ENCODE measurements around the gene GLYAT. TPM values are rescaled to one million over a fixed set of nuclear protein-coding genes. Genes with fewer than 3 reads are reported as not detected.

The GLYAT gene
- total RNA-seq, 1 donor from 2014 or later = not detected

- Histone ChIP-seq H3K4me1 (ENCODE audit: control insufficient read depth in 3 of 3, insufficient read depth in 3 of 3, low read length in 3 of 3) (no peaks in the 10 kb centered on the region), H3K27ac (ENCODE audit: low read depth, low read length) (no peak overlapping the region), H3K9me3 (ENCODE audit: control insufficient read depth in 3 of 3, low read length in 3 of 3) (peaks cover 3 to 6% (median 5%) of the 10 kb centered on the region in 3 donors), H3K36me3 (ENCODE audit: control insufficient read depth in 3 of 3, insufficient read depth in 3 of 3, low read length in 3 of 3) (no peaks in the 10 kb centered on the region), H3K4me3 (ENCODE audit: low read length in 3 of 3) (no peak overlapping the region), H3K9ac (ENCODE audit: low read depth in 1 of 3, low read length in 3 of 3) (no peak overlapping the region), H3K27me3 (ENCODE audit: control insufficient read depth in 3 of 3, insufficient read depth in 3 of 3, low read length in 3 of 3) (peaks cover 0 to 4% (median 0%) of the 10 kb centered on the region in 3 donors)
Observed at GRCh38 chr11:58744988-58745704, 13.4 kb upstream of the GLYAT start.

GRCh38 chr11:58742981-58743880, 11.5 kb upstream of the GLYAT start:
- H3K4me1 ChIP-seq (ENCODE audit: control insufficient read depth in 3 of 3, insufficient read depth in 3 of 3, low read length in 3 of 3) = no peaks in the 10 kb centered on the region
- no peak overlapping the region for H3K27ac ChIP-seq (ENCODE audit: low read depth, low read length)
- H3K36me3 ChIP-seq (ENCODE audit: control insufficient read depth in 3 of 3, insufficient read depth in 3 of 3, low read length in 3 of 3) = no peaks in the 10 kb centered on the region
- H3K9ac ChIP-seq (ENCODE audit: low read depth in 1 of 3, low read length in 3 of 3) = no peak overlapping the region
- H3K9me3 ChIP-seq (ENCODE audit: control insufficient read depth in 3 of 3, low read length in 3 of 3) = peaks cover 0 to 9% (median 6%) of the 10 kb centered on the region in 3 donors
- H3K27me3 ChIP-seq (ENCODE audit: control insufficient read depth in 3 of 3, insufficient read depth in 3 of 3, low read length in 3 of 3) = no peaks in the 10 kb centered on the region
- no peak overlapping the region for H3K4me3 ChIP-seq (ENCODE audit: low read length in 3 of 3)

GRCh38 chr11:58742140-58742539, 10.4 kb upstream of the GLYAT start:
- no peaks in the 10 kb centered on the region for H3K4me1 ChIP-seq (ENCODE audit: control insufficient read depth in 3 of 3, insufficient read depth in 3 of 3, low read length in 3 of 3)
- peaks cover 0 to 9% (median 6%) of the 10 kb centered on the region in 3 donors for H3K9me3 ChIP-seq (ENCODE audit: control insufficient read depth in 3 of 3, low read length in 3 of 3)
- no peaks in the 10 kb centered on the region for H3K27me3 ChIP-seq (ENCODE audit: control insufficient read depth in 3 of 3, insufficient read depth in 3 of 3, low read length in 3 of 3)
- H3K4me3 ChIP-seq (ENCODE audit: low read length in 3 of 3) = no peak overlapping the region
- H3K27ac ChIP-seq (ENCODE audit: low read depth, low read length) = no peak overlapping the region
- no peak overlapping the region for H3K9ac ChIP-seq (ENCODE audit: low read depth in 1 of 3, low read length in 3 of 3)
- H3K36me3 ChIP-seq (ENCODE audit: control insufficient read depth in 3 of 3, insufficient read depth in 3 of 3, low read length in 3 of 3) = no peaks in the 10 kb centered on the region

GRCh38 chr11:58741127-58741526, 9.4 kb upstream of the GLYAT start:
- H3K9me3 ChIP-seq (ENCODE audit: control insufficient read depth in 3 of 3, low read length in 3 of 3) = peaks cover 0 to 9% (median 6%) of the 10 kb centered on the region in 3 donors
- no peak overlapping the region for H3K27ac ChIP-seq (ENCODE audit: low read depth, low read length)
- no peak overlapping the region for H3K4me3 ChIP-seq (ENCODE audit: low read length in 3 of 3)
- H3K27me3 ChIP-seq (ENCODE audit: control insufficient read depth in 3 of 3, insufficient read depth in 3 of 3, low read length in 3 of 3) = no peaks in the 10 kb centered on the region
- H3K4me1 ChIP-seq (ENCODE audit: control insufficient read depth in 3 of 3, insufficient read depth in 3 of 3, low read length in 3 of 3) = no peaks in the 10 kb centered on the region
- no peak overlapping the region for H3K9ac ChIP-seq (ENCODE audit: low read depth in 1 of 3, low read length in 3 of 3)
- H3K36me3 ChIP-seq (ENCODE audit: control insufficient read depth in 3 of 3, insufficient read depth in 3 of 3, low read length in 3 of 3) = no peaks in the 10 kb centered on the region

- no peaks in the 10 kb centered on the region for H3K36me3 ChIP-seq (ENCODE audit: control insufficient read depth in 3 of 3, insufficient read depth in 3 of 3, low read length in 3 of 3)
- H3K4me1 ChIP-seq (ENCODE audit: control insufficient read depth in 3 of 3, insufficient read depth in 3 of 3, low read length in 3 of 3) = no peaks in the 10 kb centered on the region
- H3K27me3 ChIP-seq (ENCODE audit: control insufficient read depth in 3 of 3, insufficient read depth in 3 of 3, low read length in 3 of 3) = no peaks in the 10 kb centered on the region
- H3K9me3 ChIP-seq (ENCODE audit: control insufficient read depth in 3 of 3, low read length in 3 of 3) = peaks cover 0 to 9% (median 6%) of the 10 kb centered on the region in 3 donors
- no peak overlapping the region for H3K4me3 ChIP-seq (ENCODE audit: low read length in 3 of 3)
- H3K9ac ChIP-seq (ENCODE audit: low read depth in 1 of 3, low read length in 3 of 3) = no peak overlapping the region
- no peak overlapping the region for H3K27ac ChIP-seq (ENCODE audit: low read depth, low read length)
Observed at GRCh38 chr11:58740447-58740846, 8.7 kb upstream of the GLYAT start.

GRCh38 chr11:58739725-58740430, 8.1 kb upstream of the GLYAT start:
- H3K4me3 ChIP-seq (ENCODE audit: low read length in 3 of 3) = no peak overlapping the region
- H3K4me1 ChIP-seq (ENCODE audit: control insufficient read depth in 3 of 3, insufficient read depth in 3 of 3, low read length in 3 of 3) = no peaks in the 10 kb centered on the region
- H3K27ac ChIP-seq (ENCODE audit: low read depth, low read length) = no peak overlapping the region
- H3K36me3 ChIP-seq (ENCODE audit: control insufficient read depth in 3 of 3, insufficient read depth in 3 of 3, low read length in 3 of 3) = no peaks in the 10 kb centered on the region
- no peak overlapping the region for H3K9ac ChIP-seq (ENCODE audit: low read depth in 1 of 3, low read length in 3 of 3)
- no peaks in the 10 kb centered on the region for H3K27me3 ChIP-seq (ENCODE audit: control insufficient read depth in 3 of 3, insufficient read depth in 3 of 3, low read length in 3 of 3)
- H3K9me3 ChIP-seq (ENCODE audit: control insufficient read depth in 3 of 3, low read length in 3 of 3) = peaks cover 0 to 9% (median 6%) of the 10 kb centered on the region in 3 donors

GRCh38 chr11:58734681-58735490, 3.1 kb upstream of the GLYAT start:
- no peaks in the 10 kb centered on the region for H3K36me3 ChIP-seq (ENCODE audit: control insufficient read depth in 3 of 3, insufficient read depth in 3 of 3, low read length in 3 of 3)
- no peak overlapping the region for H3K9ac ChIP-seq (ENCODE audit: low read depth in 1 of 3, low read length in 3 of 3)
- H3K4me3 ChIP-seq (ENCODE audit: low read length in 3 of 3) = no peak overlapping the region
- no peaks in the 10 kb centered on the region for H3K4me1 ChIP-seq (ENCODE audit: control insufficient read depth in 3 of 3, insufficient read depth in 3 of 3, low read length in 3 of 3)
- peaks cover 0 to 4% (median 0%) of the 10 kb centered on the region in 3 donors for H3K9me3 ChIP-seq (ENCODE audit: control insufficient read depth in 3 of 3, low read length in 3 of 3)
- H3K27ac ChIP-seq (ENCODE audit: low read depth, low read length) = no peak overlapping the region
- no peaks in the 10 kb centered on the region for H3K27me3 ChIP-seq (ENCODE audit: control insufficient read depth in 3 of 3, insufficient read depth in 3 of 3, low read length in 3 of 3)

- Histone ChIP-seq H3K27ac (ENCODE audit: low read depth, low read length) (no peak overlapping the region), H3K4me1 (ENCODE audit: control insufficient read depth in 3 of 3, insufficient read depth in 3 of 3, low read length in 3 of 3) (no peaks in the 10 kb centered on the region), H3K9ac (ENCODE audit: low read depth in 1 of 3, low read length in 3 of 3) (no peak overlapping the region), H3K9me3 (ENCODE audit: control insufficient read depth in 3 of 3, low read length in 3 of 3) (no peaks in the 10 kb centered on the region), H3K27me3 (ENCODE audit: control insufficient read depth in 3 of 3, insufficient read depth in 3 of 3, low read length in 3 of 3) (no peaks in the 10 kb centered on the region), H3K4me3 (ENCODE audit: low read length in 3 of 3) (no peak overlapping the region), H3K36me3 (ENCODE audit: control insufficient read depth in 3 of 3, insufficient read depth in 3 of 3, low read length in 3 of 3) (no peaks in the 10 kb centered on the region)
Observed at GRCh38 chr11:58730507-58731089, 1.1 kb downstream of the GLYAT start.

- H3K27me3 ChIP-seq (ENCODE audit: control insufficient read depth in 3 of 3, insufficient read depth in 3 of 3, low read length in 3 of 3) = no peaks in the 10 kb centered on the region
- no peak overlapping the region for H3K27ac ChIP-seq (ENCODE audit: low read depth, low read length)
- H3K4me1 ChIP-seq (ENCODE audit: control insufficient read depth in 3 of 3, insufficient read depth in 3 of 3, low read length in 3 of 3) = no peaks in the 10 kb centered on the region
- no peaks in the 10 kb centered on the region for H3K9me3 ChIP-seq (ENCODE audit: control insufficient read depth in 3 of 3, low read length in 3 of 3)
- no peak overlapping the region for H3K4me3 ChIP-seq (ENCODE audit: low read length in 3 of 3)
- no peaks in the 10 kb centered on the region for H3K36me3 ChIP-seq (ENCODE audit: control insufficient read depth in 3 of 3, insufficient read depth in 3 of 3, low read length in 3 of 3)
- H3K9ac ChIP-seq (ENCODE audit: low read depth in 1 of 3, low read length in 3 of 3) = no peak overlapping the region
Observed at GRCh38 chr11:58727415-58727797, 4.3 kb downstream of the GLYAT start.
